NCI-H1048 (cell line): ENCODE data around the gene ATF7.
"Not testable (repeated sequence)": the region's sequence is repeated elsewhere in the genome, so short reads cannot be mapped to it uniquely, and the experiment has no call there.

Experiments used
- DNase-seq: peaks from one replicate; lab custom pipeline; 2025; lab: John Stamatoyannopoulos, UW

Gene ATF7

GRCh38 chr12:53594897-53595615 is 31.1 kb downstream of the ATF7 start:
- no peak for DNase-seq

- DNase-seq = no peak
Observed at GRCh38 chr12:53593707-53594106, 32.5 kb downstream of the ATF7 start.

- no peak for DNase-seq
Observed at GRCh38 chr12:53593031-53593430, 33.2 kb downstream of the ATF7 start.

- no peak for DNase-seq
Observed at GRCh38 chr12:53592426-53592825, 33.8 kb downstream of the ATF7 start.

GRCh38 chr12:53591301-53592206 is 34.6 kb downstream of the ATF7 start:
- no peak for DNase-seq

- no peak for DNase-seq
Observed at GRCh38 chr12:53590652-53591051, 35.5 kb downstream of the ATF7 start.

GRCh38 chr12:53589915-53590314 is 36.3 kb downstream of the ATF7 start:
- no peak for DNase-seq

GRCh38 chr12:53589423-53589822 is 36.8 kb downstream of the ATF7 start:
- DNase-seq = no peak

- no peak for DNase-seq
Observed at GRCh38 chr12:53588123-53588522, 38.1 kb downstream of the ATF7 start.

GRCh38 chr12:53586745-53587144 is 39.4 kb downstream of the ATF7 start:
- no peak for DNase-seq

- no peak for DNase-seq
Observed at GRCh38 chr12:53585448-53586125, 40.6 kb downstream of the ATF7 start.

- DNase-seq = no peak
Observed at GRCh38 chr12:53579545-53579955, 46.6 kb downstream of the ATF7 start.

- no peak for DNase-seq
Observed at GRCh38 chr12:53578783-53579182, 47.4 kb downstream of the ATF7 start.

GRCh38 chr12:53577941-53578352 is 48.2 kb downstream of the ATF7 start:
- no peak for DNase-seq

- DNase-seq = no peak
Observed at GRCh38 chr12:53575502-53576249, 50.5 kb downstream of the ATF7 start.

GRCh38 chr12:53572134-53572758 is 53.9 kb downstream of the ATF7 start:
- no peak for DNase-seq

GRCh38 chr12:53571295-53571694 is 54.9 kb downstream of the ATF7 start:
- DNase-seq = no peak

- DNase-seq = no peak
Observed at GRCh38 chr12:53568809-53569557, 57.2 kb downstream of the ATF7 start.

- DNase-seq = no peak
Observed at GRCh38 chr12:53567961-53568808, 58.0 kb downstream of the ATF7 start.

- DNase-seq = not testable (repeated sequence)
Observed at GRCh38 chr12:53565376-53565775, 60.8 kb downstream of the ATF7 start.
